Activated T-cell treated with anti-CD3 and anti-CD28 coated beads, Interleukin-2, amount 50 U/mL, for 72 hours (primary cell): ENCODE measurements around the gene ARL8B. TPM values are rescaled to one million over a fixed set of nuclear protein-coding genes. Genes with fewer than 3 reads are reported as not detected.

Experiments used
- ATAC-seq, 2 donors: fragments of 150-1000 bp; cut with Tn5 transposase; replicated peaks in 1 of 2; 2 replicates each; pipeline ENCODE4 v1.10.0; 2021; ENCODE audit warnings: moderate library complexity in 2 of 2, mild to moderate bottlenecking in 1 of 2
- DNase-seq, 2 donors: peaks; one replicate each; pipeline ENCODE4 v3.0.0; 2021 to 2022; ENCODE audit warnings: mixed read lengths in 1 of 2
- H3K27ac Mint-ChIP-seq: one replicate; pipeline ENCODE4 v1.8.0; 2022; ENCODE audit warnings: mild to moderate bottlenecking, moderate library complexity, mixed read lengths
- H3K27me3 Mint-ChIP-seq: one replicate; pipeline ENCODE4 v1.8.0; 2022; ENCODE audit warnings: low read depth, mixed read lengths
- H3K36me3 Mint-ChIP-seq, 2 donors: one replicate each; pipeline ENCODE4 v1.8.0; 2022; ENCODE audit warnings: mixed read lengths in 2 of 2, mild to moderate bottlenecking in 1 of 2; ENCODE audit not compliant: insufficient read depth in 2 of 2
- H3K4me1 Mint-ChIP-seq: one replicate; pipeline ENCODE4 v1.8.0; 2022; ENCODE audit warnings: low read depth, mixed read lengths
- H3K4me3 Mint-ChIP-seq, 2 donors: one replicate each; pipeline ENCODE4 v1.8.0; 2022; ENCODE audit warnings: mild to moderate bottlenecking in 2 of 2, mixed read lengths in 2 of 2, moderate library complexity in 2 of 2
- H3K9me3 Mint-ChIP-seq, 2 donors: one replicate each; pipeline ENCODE4 v1.8.0; 2022; ENCODE audit warnings: mixed read lengths in 2 of 2
- total RNA-seq, 2 donors: library from RNA; stranded (reverse); gene quantifications; one replicate each; pipeline ENCODE4 v1.2.3, GENCODE V29; 2022

ARL8B gene
- total RNA-seq, 2 donors from 2014 or later = 61.3 to 73.6 TPM

- Mint-ChIP-seq H3K4me1 (peaks cover 36% of the 10 kb centered on the region), H3K27me3 (no peaks in the 10 kb centered on the region), H3K27ac (peak overlapping the region; percentile 95), H3K36me3 (peaks cover 19 to 37% of the 10 kb centered on the region in 2 donors), H3K9me3 (no peaks in the 10 kb centered on the region), H3K4me3 (peak overlapping the region; percentile 97 to 99)
- peak; percentile 75 to 80 for DNase-seq
- peak; percentile 49 for ATAC-seq
These were observed 65.9 kb downstream of the ARL8B start for GRCh38 chr3:5187920-5188418.

DNA sequence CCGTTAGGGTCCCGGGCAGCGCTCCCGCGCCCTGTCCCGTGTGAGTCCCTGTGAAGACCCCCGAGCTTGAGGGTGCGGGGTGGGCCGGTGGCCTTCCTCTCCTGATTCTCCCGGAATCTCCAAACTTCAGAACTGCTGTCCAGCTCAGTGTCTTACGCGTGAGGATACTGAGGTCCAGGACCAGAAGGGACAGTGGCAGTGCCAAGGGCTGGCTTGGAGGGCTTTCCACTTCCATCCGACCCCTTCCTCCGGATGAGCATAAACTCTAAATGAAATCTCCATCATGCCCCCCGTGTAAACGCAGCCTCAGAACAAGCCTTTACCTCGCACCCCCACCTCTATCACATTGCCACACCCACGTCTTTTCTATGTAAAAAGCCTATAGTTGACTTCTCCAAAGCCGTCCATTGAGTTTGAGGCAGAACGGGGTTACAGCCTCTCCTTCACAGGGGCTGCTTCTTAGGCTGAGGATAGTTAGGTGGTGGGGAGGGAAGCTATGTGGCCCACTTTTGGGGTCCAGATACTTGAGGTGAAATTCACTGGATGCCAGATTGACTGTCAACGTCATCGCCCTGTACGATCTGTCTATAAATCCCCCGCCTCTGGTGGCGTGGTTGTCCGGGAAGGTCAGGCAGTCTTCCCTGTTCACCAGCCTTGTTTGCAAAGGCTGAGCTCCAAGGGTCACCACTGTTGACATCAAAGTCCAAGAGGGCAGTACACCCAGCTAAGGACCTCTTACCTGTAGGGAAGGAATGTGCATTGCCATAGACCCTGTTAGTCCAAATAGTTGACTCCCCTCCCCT lies 66.5 kb downstream of the ARL8B start:
- H3K27ac Mint-ChIP-seq = peak overlapping the region; percentile 95
- H3K36me3 Mint-ChIP-seq = peaks cover 20 to 39% of the 10 kb centered on the region in 2 donors
- no peaks in the 10 kb centered on the region for H3K9me3 Mint-ChIP-seq
- peak overlapping the region; percentile 97 to 99 for H3K4me3 Mint-ChIP-seq
- ATAC-seq (peak; percentile 13 to 30), DNase-seq (peak; percentile 60 to 72)
- H3K4me1 Mint-ChIP-seq = peaks cover 42% of the 10 kb centered on the region
- no peaks in the 10 kb centered on the region for H3K27me3 Mint-ChIP-seq

DNA sequence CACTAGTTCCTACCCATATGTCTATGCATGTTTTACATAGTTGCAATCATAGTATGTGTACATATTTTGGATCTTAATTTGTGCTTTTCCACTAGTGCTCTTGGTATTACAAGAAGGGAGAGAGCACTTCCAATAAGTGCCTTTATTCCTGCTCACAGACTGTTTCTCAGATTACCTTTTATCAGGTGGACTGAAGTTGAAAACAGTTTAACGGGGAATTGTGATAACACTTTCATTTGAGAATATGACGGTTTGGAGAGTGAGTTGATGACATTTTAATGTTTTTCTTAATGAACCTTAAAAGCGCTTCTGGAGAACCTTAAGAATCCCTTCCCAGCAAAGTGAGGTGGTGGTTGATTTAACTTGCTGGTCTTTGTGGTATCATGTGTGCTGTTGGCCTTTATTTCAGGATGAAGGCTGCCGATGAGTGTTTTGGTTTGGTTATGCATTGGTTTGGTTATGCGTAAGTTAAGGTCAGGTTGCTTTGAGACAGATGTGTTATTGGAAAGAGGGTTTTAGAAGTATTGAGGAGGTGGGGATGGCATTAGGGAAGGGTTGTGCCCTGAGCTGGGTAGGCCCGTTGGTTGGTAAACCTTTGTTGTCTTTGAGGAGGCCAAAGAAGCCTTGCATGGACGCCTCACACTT lies 68.2 kb downstream of the ARL8B start:
- Mint-ChIP-seq H3K4me1 (peaks cover 59% of the 10 kb centered on the region), H3K4me3 (peak overlapping the region; percentile 97 to 99), H3K27me3 (no peaks in the 10 kb centered on the region), H3K9me3 (no peaks in the 10 kb centered on the region), H3K27ac (peak overlapping the region; percentile 99), H3K36me3 (peaks cover 29 to 54% of the 10 kb centered on the region in 2 donors)
- ATAC-seq (peak; percentile 4 to 9), DNase-seq (peak; percentile 52 to 53)

GRCh38 chr3:5191555-5192304 lies 69.6 kb downstream of the ARL8B start:
- no peak for DNase-seq
- Mint-ChIP-seq H3K4me3 (peak overlapping the region; percentile 83 to 88), H3K4me1 (peaks cover 68% of the 10 kb centered on the region), H3K27me3 (no peaks in the 10 kb centered on the region), H3K36me3 (peaks cover 33 to 66% of the 10 kb centered on the region in 2 donors), H3K27ac (peak overlapping the region; percentile 100), H3K9me3 (no peaks in the 10 kb centered on the region)
- ATAC-seq = no peak

- peak overlapping the region; percentile 83 to 88 for H3K4me3 Mint-ChIP-seq
- H3K27me3 Mint-ChIP-seq = no peaks in the 10 kb centered on the region
- peaks cover 2 to 3% of the 10 kb centered on the region in 2 donors for H3K9me3 Mint-ChIP-seq
- DNase-seq (peak; percentile 57 to 73), ATAC-seq (peak; percentile 27)
- peaks cover 72% of the 10 kb centered on the region for H3K4me1 Mint-ChIP-seq
- peaks cover 42 to 75% of the 10 kb centered on the region in 2 donors for H3K36me3 Mint-ChIP-seq
- H3K27ac Mint-ChIP-seq = peak overlapping the region; percentile 100
These were observed 70.7 kb downstream of the ARL8B start for GRCh38 chr3:5192571-5193365.

- peaks cover 2 to 3% of the 10 kb centered on the region in 2 donors for H3K9me3 Mint-ChIP-seq
These were observed 72.2 kb downstream of the ARL8B start for GRCh38 chr3:5194341-5194740.

GRCh38 chr3:5194801-5195509 lies 72.9 kb downstream of the ARL8B start:
- ATAC-seq (peak; percentile 45 to 47), DNase-seq (peak; percentile 47 to 55)
- peaks cover 2 to 3% of the 10 kb centered on the region in 2 donors for H3K9me3 Mint-ChIP-seq
- peaks cover 94% of the 10 kb centered on the region for H3K4me1 Mint-ChIP-seq
- H3K36me3 Mint-ChIP-seq = peaks cover 42 to 78% of the 10 kb centered on the region in 2 donors
- H3K4me3 Mint-ChIP-seq = peak overlapping the region; percentile 83 to 91
- no peaks in the 10 kb centered on the region for H3K27me3 Mint-ChIP-seq
- peak overlapping the region; percentile 100 for H3K27ac Mint-ChIP-seq

More at GRCh38 chr3:5194341-5194740, 72.2 kb downstream of the ARL8B start:
- DNase-seq (no peak), ATAC-seq (peak in 1 of 2 donors; percentile 18)
- H3K27me3 Mint-ChIP-seq = no peaks in the 10 kb centered on the region
- H3K4me3 Mint-ChIP-seq = peak overlapping the region; percentile 83 to 91
- H3K27ac Mint-ChIP-seq = peak overlapping the region; percentile 100
- peaks cover 88% of the 10 kb centered on the region for H3K4me1 Mint-ChIP-seq
- H3K36me3 Mint-ChIP-seq = peaks cover 42 to 81% of the 10 kb centered on the region in 2 donors

- peaks cover 39 to 78% of the 10 kb centered on the region in 2 donors for H3K36me3 Mint-ChIP-seq
- peaks cover 95% of the 10 kb centered on the region for H3K4me1 Mint-ChIP-seq
- H3K27me3 Mint-ChIP-seq = no peaks in the 10 kb centered on the region
- peak overlapping the region; percentile 100 for H3K27ac Mint-ChIP-seq
- H3K4me3 Mint-ChIP-seq = peak overlapping the region; percentile 83 to 91
- DNase-seq (peak; percentile 40 to 47), ATAC-seq (peak in 1 of 2 donors; percentile 2)
- H3K9me3 Mint-ChIP-seq = peaks cover 2 to 3% of the 10 kb centered on the region in 2 donors
These were observed 73.5 kb downstream of the ARL8B start for GRCh38 chr3:5195605-5196004.

GRCh38 chr3:5197022-5197421 lies 74.9 kb downstream of the ARL8B start:
- peak overlapping the region; percentile 83 to 91 for H3K4me3 Mint-ChIP-seq
- H3K4me1 Mint-ChIP-seq = peaks cover 95% of the 10 kb centered on the region
- peaks cover 2 to 3% of the 10 kb centered on the region in 2 donors for H3K9me3 Mint-ChIP-seq
- no peak for DNase-seq
- ATAC-seq = no peak
- no peaks in the 10 kb centered on the region for H3K27me3 Mint-ChIP-seq
- peak overlapping the region; percentile 100 for H3K27ac Mint-ChIP-seq
- peaks cover 38 to 81% of the 10 kb centered on the region in 2 donors for H3K36me3 Mint-ChIP-seq

- Mint-ChIP-seq H3K4me3 (peak overlapping the region; percentile 83 to 91), H3K36me3 (peaks cover 38 to 79% of the 10 kb centered on the region in 2 donors), H3K27ac (peak overlapping the region; percentile 100), H3K9me3 (peaks cover 2 to 3% of the 10 kb centered on the region in 2 donors), H3K4me1 (peaks cover 95% of the 10 kb centered on the region), H3K27me3 (no peaks in the 10 kb centered on the region)
- ATAC-seq (peak; percentile 72 to 75), DNase-seq (peak; percentile 48 to 53)
These were observed 75.6 kb downstream of the ARL8B start for GRCh38 chr3:5197470-5198312.

DNA sequence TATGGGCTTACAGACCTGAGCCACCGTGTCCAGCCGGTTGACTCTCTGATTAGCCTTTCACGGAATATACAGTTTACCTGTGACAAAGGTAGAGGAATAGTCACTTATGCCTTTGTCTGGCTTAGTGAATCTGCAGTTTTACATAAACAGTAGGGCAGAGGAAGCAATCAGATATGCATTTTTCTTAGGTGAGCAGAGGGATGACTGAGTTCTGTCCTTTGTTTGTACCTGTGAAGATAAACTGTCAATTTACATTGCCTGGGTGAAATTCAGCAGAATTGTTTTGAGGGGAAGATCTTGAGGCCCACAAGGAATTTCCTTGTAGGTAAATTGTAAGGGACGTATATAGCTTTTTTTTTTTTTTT lies 76.2 kb downstream of the ARL8B start:
- Mint-ChIP-seq H3K4me1 (peaks cover 95% of the 10 kb centered on the region), H3K36me3 (peaks cover 37 to 81% of the 10 kb centered on the region in 2 donors), H3K9me3 (peaks cover 2 to 3% of the 10 kb centered on the region in 2 donors), H3K27me3 (no peaks in the 10 kb centered on the region), H3K27ac (peak overlapping the region; percentile 100), H3K4me3 (peak overlapping the region; percentile 83 to 91)
- DNase-seq (no peak), ATAC-seq (no peak)
